SK-N-SH treated with all-trans-retinoic acid at 6 μM for 48 hours (cell line): ENCODE measurements around the gene PLET1.

ENCODE experiments used
- ATAC-seq: fragments of 200-7000 bp; cut with Tn5 transposase; 3 replicates; pipeline ENCODE4 v1.9.1; 2020; ENCODE audit warnings: mild to moderate bottlenecking, moderate library complexity
- ARNTL ChIP-seq: fragments of 450-650 bp; formaldehyde crosslinking; IDR thresholded peaks from 2 replicates; pipeline ENCODE4 v1.5.0; 2020; ENCODE audit warnings: low read depth, mild to moderate bottlenecking, moderate library complexity, borderline replicate concordance
- BACH2 ChIP-seq: fragments of 250-450 bp; sonication (Bioruptor Pico); IDR thresholded peaks from 2 replicates; pipeline ENCODE4 v1.9.0; 2021; ENCODE audit warnings: mild to moderate bottlenecking, borderline replicate concordance
- CREB5 ChIP-seq: fragments of 250-450 bp; sonication (Bioruptor Pico); IDR thresholded peaks from 2 replicates; pipeline ENCODE4 v1.5.1; 2020; ENCODE audit warnings: low read depth, mild to moderate bottlenecking, moderate library complexity
- CSDC2 ChIP-seq: fragments of 250-450 bp; sonication (Bioruptor Pico); IDR thresholded peaks from 2 replicates; pipeline ENCODE4 v1.5.0; 2020; ENCODE audit warnings: mild to moderate bottlenecking, moderate library complexity
- CSRNP3 ChIP-seq: fragments of 250-450 bp; sonication (Bioruptor Pico); IDR thresholded peaks from 2 replicates; pipeline ENCODE4 v1.5.1; 2021; ENCODE audit warnings: mild to moderate bottlenecking, moderate library complexity
- ESRRG ChIP-seq: fragments of 250-450 bp; sonication (Bioruptor Pico); IDR thresholded peaks from 2 replicates; pipeline ENCODE4 v1.6.1; 2021; ENCODE audit warnings: mild to moderate bottlenecking
- GLIS3 ChIP-seq: fragments of 250-450 bp; sonication (Bioruptor Pico); IDR thresholded peaks from 2 replicates; pipeline ENCODE4 v1.5.0; 2020; ENCODE audit warnings: mild to moderate bottlenecking, moderate library complexity
- ISL1 ChIP-seq: fragments of 250-450 bp; sonication (Bioruptor Pico); IDR thresholded peaks from 2 replicates; pipeline ENCODE4 v2.1.2; 2022; ENCODE audit warnings: mild to moderate bottlenecking, moderate library complexity
- OSR1 ChIP-seq: fragments of 250-450 bp; sonication (Bioruptor Pico); IDR thresholded peaks from 2 replicates; pipeline ENCODE4 v1.8.0; 2022; ENCODE audit warnings: moderate library complexity, mild to moderate bottlenecking, inconsistent platforms
- PATZ1 ChIP-seq: fragments of 250-450 bp; sonication (Bioruptor Pico); IDR thresholded peaks from 2 replicates; pipeline ENCODE4 v1.8.0; 2020; ENCODE audit warnings: mild to moderate bottlenecking, moderate library complexity, borderline replicate concordance
- POU6F1 ChIP-seq: fragments of 250-450 bp; sonication (Bioruptor Pico); IDR thresholded peaks from 2 replicates; pipeline ENCODE4 v1.8.0; 2021; ENCODE audit warnings: low read depth, mild to moderate bottlenecking, moderate library complexity, borderline replicate concordance
- PPARA ChIP-seq: fragments of 250-450 bp; sonication (Bioruptor Pico); IDR thresholded peaks from 2 replicates; pipeline ENCODE4 v1.5.0; 2020; ENCODE audit warnings: mild to moderate bottlenecking, borderline replicate concordance
- RARB ChIP-seq: fragments of 250-450 bp; sonication (Bioruptor Pico); IDR thresholded peaks from 2 replicates; pipeline ENCODE4 v1.8.0; 2021; ENCODE audit warnings: mild to moderate bottlenecking, moderate library complexity
- SNAI2 ChIP-seq: fragments of 250-450 bp; sonication (Bioruptor Pico); IDR thresholded peaks from 2 replicates; pipeline ENCODE4 v1.5.0; 2020; ENCODE audit warnings: mild to moderate bottlenecking, moderate library complexity
- TCF4 ChIP-seq: fragments of 250-450 bp; sonication (Bioruptor Pico); IDR thresholded peaks from 2 replicates; pipeline ENCODE4 v1.8.0; 2021; ENCODE audit warnings: mild to moderate bottlenecking, moderate library complexity, borderline replicate concordance
- TOX ChIP-seq: fragments of 250-450 bp; sonication (Bioruptor Pico); IDR thresholded peaks from 2 replicates; pipeline ENCODE4 v1.8.0; 2021; ENCODE audit warnings: mild to moderate bottlenecking, moderate library complexity, borderline replicate concordance
- TSHZ2 ChIP-seq: fragments of 250-450 bp; sonication (Bioruptor Pico); IDR thresholded peaks from 2 replicates; pipeline ENCODE4 v1.5.0; 2020; ENCODE audit warnings: mild to moderate bottlenecking, moderate library complexity
- ZC3H10 ChIP-seq: fragments of 250-450 bp; sonication (Bioruptor Pico); IDR thresholded peaks from 2 replicates; pipeline ENCODE4 v1.5.1; 2021; ENCODE audit warnings: mild to moderate bottlenecking, moderate library complexity
- ZFP3 ChIP-seq: fragments of 250-450 bp; sonication (Bioruptor Pico); IDR thresholded peaks from 2 replicates; pipeline ENCODE4 v1.5.0; 2020; ENCODE audit warnings: mild to moderate bottlenecking, moderate library complexity
- ZFP30 ChIP-seq: fragments of 450-650 bp; formaldehyde crosslinking; IDR thresholded peaks from 2 replicates; pipeline ENCODE4 v1.5.0; 2022; ENCODE audit warnings: mild to moderate bottlenecking, moderate library complexity
- ZNF565 ChIP-seq: fragments of 450-650 bp; formaldehyde crosslinking; conservative IDR thresholded peaks from 2 replicates; pipeline ENCODE4 v1.5.0; 2020; ENCODE audit warnings: low read depth, mild to moderate bottlenecking, moderate library complexity
- ZNF70 ChIP-seq: fragments of 450-650 bp; formaldehyde crosslinking; IDR thresholded peaks from 2 replicates; pipeline ENCODE4 v1.5.0; 2020; ENCODE audit warnings: mild to moderate bottlenecking, moderate library complexity
- ZNF8 ChIP-seq: fragments of 450-650 bp; formaldehyde crosslinking; IDR thresholded peaks from 2 replicates; pipeline ENCODE4 v1.5.0; 2020; ENCODE audit warnings: mild to moderate bottlenecking, moderate library complexity

Gene PLET1

GRCh38 chr11:112279901-112280267, 19.2 kb upstream of the PLET1 start:
- ATAC-seq, result peak; percentile 89
- TF ChIP-seq TCF4 (CRISPR knock-in tag), result no peak

GRCh38 chr11:112278803-112279202, 18.1 kb upstream of the PLET1 start:
- no peak for ATAC-seq
- TF ChIP-seq ZNF8 (CRISPR knock-in tag) (no peak), ZNF70 (CRISPR knock-in tag) (no peak), RARB (no peak), BACH2 (no peak), ZNF565 (CRISPR knock-in tag) (no peak)

GRCh38 chr11:112277941-112278340, 17.3 kb upstream of the PLET1 start:
- peak; percentile 12; the same call in 1 of the 3 replicates for ATAC-seq
- TF ChIP-seq PATZ1 (CRISPR knock-in tag), result no peak
- TF ChIP-seq ZFP30 (CRISPR knock-in tag), result no peak
- TF ChIP-seq GLIS3 (CRISPR knock-in tag), result no peak
- TF ChIP-seq POU6F1, result no peak
- no peak for TF ChIP-seq ZNF8 (CRISPR knock-in tag)
- no peak for TF ChIP-seq CSDC2 (CRISPR knock-in tag)
- TF ChIP-seq CREB5, result no peak
- TF ChIP-seq ZC3H10 (CRISPR knock-in tag), result no peak
- TF ChIP-seq ZNF70 (CRISPR knock-in tag), result no peak
- TF ChIP-seq PPARA (CRISPR knock-in tag), result no peak
- TF ChIP-seq BACH2, result no peak
- TF ChIP-seq TOX (CRISPR knock-in tag), result no peak
- TF ChIP-seq SNAI2 (CRISPR knock-in tag), result no peak
- TF ChIP-seq ARNTL (CRISPR knock-in tag), result no peak
- TF ChIP-seq CSRNP3 (CRISPR knock-in tag), result no peak
- no peak for TF ChIP-seq TSHZ2 (CRISPR knock-in tag)
- TF ChIP-seq OSR1 (CRISPR knock-in tag), result no peak
- TF ChIP-seq ZFP3 (CRISPR knock-in tag), result no peak
- TF ChIP-seq ESRRG (CRISPR knock-in tag), result no peak
- TF ChIP-seq ISL1 (CRISPR knock-in tag), result no peak
- TF ChIP-seq, all 23 proteins: peak for 0
